DND-41 (cell line): ENCODE data around the gene TEX13B.

Source experiments
- EZH2 ChIP-seq: IDR thresholded peaks from 3 replicates; pipeline ENCODE4 v1.6.1; 2012; ENCODE audit warnings: borderline replicate concordance, low read depth, mild to moderate bottlenecking, moderate library complexity, low read length, inconsistent platforms; ENCODE audit not compliant: severe bottlenecking
- TF ChIP-seq, protein P1 (sequence below): IDR thresholded peaks from 2 replicates; pipeline ENCODE4 v1.5.1; 2012; ENCODE audit warnings: borderline replicate concordance, low read length, moderate library complexity, mild to moderate bottlenecking; ENCODE audit not compliant: poor library complexity, severe bottlenecking; ENCODE audit errors: extremely low read depth

DNA sequence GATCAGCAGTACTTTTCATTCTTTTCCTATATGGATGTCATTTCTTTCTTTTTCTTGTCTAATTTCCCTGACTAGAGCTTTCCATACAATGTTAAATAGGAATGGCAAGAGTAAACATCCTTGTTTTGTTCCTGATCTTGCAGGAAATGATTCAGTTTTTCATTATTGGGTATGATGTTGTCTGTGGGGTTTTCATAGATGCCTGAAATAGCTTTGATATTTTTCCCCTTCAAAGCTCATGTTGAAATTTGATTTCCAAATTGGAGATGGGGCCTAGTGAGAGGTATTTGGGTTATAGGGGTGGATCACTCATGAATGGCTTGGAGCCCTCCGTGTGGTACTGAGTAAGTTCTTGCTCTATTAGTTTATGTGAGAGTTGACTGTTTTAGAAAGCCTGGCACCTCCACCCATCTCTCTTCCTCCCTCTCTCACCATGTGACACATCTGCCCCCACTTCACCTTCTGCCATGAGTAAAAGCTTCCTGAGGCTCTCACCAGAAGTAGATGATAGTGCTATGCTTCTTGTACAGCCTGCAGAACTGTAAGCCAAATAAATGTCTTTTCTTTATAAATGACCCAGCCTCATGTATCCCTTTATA, 40.4 kb upstream of the TEX13B start:
- TF ChIP-seq EZH2, result no peak
- TF ChIP-seq, protein P1, sequence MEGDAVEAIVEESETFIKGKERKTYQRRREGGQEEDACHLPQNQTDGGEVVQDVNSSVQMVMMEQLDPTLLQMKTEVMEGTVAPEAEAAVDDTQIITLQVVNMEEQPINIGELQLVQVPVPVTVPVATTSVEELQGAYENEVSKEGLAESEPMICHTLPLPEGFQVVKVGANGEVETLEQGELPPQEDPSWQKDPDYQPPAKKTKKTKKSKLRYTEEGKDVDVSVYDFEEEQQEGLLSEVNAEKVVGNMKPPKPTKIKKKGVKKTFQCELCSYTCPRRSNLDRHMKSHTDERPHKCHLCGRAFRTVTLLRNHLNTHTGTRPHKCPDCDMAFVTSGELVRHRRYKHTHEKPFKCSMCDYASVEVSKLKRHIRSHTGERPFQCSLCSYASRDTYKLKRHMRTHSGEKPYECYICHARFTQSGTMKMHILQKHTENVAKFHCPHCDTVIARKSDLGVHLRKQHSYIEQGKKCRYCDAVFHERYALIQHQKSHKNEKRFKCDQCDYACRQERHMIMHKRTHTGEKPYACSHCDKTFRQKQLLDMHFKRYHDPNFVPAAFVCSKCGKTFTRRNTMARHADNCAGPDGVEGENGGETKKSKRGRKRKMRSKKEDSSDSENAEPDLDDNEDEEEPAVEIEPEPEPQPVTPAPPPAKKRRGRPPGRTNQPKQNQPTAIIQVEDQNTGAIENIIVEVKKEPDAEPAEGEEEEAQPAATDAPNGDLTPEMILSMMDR, result no peak
